Activated naive CD8-positive, alpha-beta T cell treated with anti-CD3 and anti-CD28 coated beads for 36 hours (primary cell): ENCODE results near the gene FRMD5. TPM values are rescaled to one million over a fixed set of nuclear protein-coding genes. Genes with fewer than 3 reads are reported as not detected.

Experiments
- DNase-seq: peaks from one replicate; pipeline ENCODE4 v3.0.0; 2021
- H3K27ac Mint-ChIP-seq: one replicate; pipeline ENCODE4 v1.8.0; 2022; ENCODE audit warnings: mild to moderate bottlenecking, moderate library complexity, mixed read lengths
- H3K27me3 Mint-ChIP-seq: one replicate; pipeline ENCODE4 v1.8.0; 2022; ENCODE audit warnings: mild to moderate bottlenecking, mixed read lengths
- H3K36me3 Mint-ChIP-seq: one replicate; pipeline ENCODE4 v1.8.0; 2021; ENCODE audit warnings: mild to moderate bottlenecking, mixed read lengths
- H3K4me1 Mint-ChIP-seq: one replicate; pipeline ENCODE4 v1.8.0; 2021; ENCODE audit warnings: mixed read lengths
- H3K4me3 Mint-ChIP-seq: one replicate; pipeline ENCODE4 v1.8.0; 2022; ENCODE audit warnings: mild to moderate bottlenecking, moderate library complexity, mixed read lengths
- H3K9me3 Mint-ChIP-seq: one replicate; pipeline ENCODE4 v1.8.0; 2022; ENCODE audit warnings: mixed read lengths
- total RNA-seq, 2 experiments: library from RNA; stranded (reverse); gene quantifications; one replicate each; pipeline ENCODE4 v1.2.3, GENCODE V29; 2021

The FRMD5 gene
- total RNA-seq, 2 experiments from 2014 or later = 0.42 to 0.56 TPM

- H3K27ac Mint-ChIP-seq = no peak overlapping the region
- H3K9me3 Mint-ChIP-seq = no peaks in the 10 kb centered on the region
- H3K4me3 Mint-ChIP-seq = no peak overlapping the region
- no peaks in the 10 kb centered on the region for H3K4me1 Mint-ChIP-seq
- DNase-seq = no peak
- H3K27me3 Mint-ChIP-seq = peaks cover 15% of the 10 kb centered on the region
- no peaks in the 10 kb centered on the region for H3K36me3 Mint-ChIP-seq
Measured at GRCh38 chr15:43934480-43934879, 260.6 kb downstream of the FRMD5 start.

GRCh38 chr15:43932907-43933306 is 262.2 kb downstream of the FRMD5 start:
- no peak for DNase-seq
- Mint-ChIP-seq H3K27ac (no peak overlapping the region), H3K9me3 (no peaks in the 10 kb centered on the region), H3K27me3 (peaks cover 15% of the 10 kb centered on the region), H3K4me1 (no peaks in the 10 kb centered on the region), H3K4me3 (no peak overlapping the region), H3K36me3 (no peaks in the 10 kb centered on the region)

- Mint-ChIP-seq H3K27me3 (peaks cover 19% of the 10 kb centered on the region), H3K4me1 (no peaks in the 10 kb centered on the region), H3K36me3 (no peaks in the 10 kb centered on the region)
Measured at GRCh38 chr15:43931790-43932435, 263.2 kb downstream of the FRMD5 start.

DNA sequence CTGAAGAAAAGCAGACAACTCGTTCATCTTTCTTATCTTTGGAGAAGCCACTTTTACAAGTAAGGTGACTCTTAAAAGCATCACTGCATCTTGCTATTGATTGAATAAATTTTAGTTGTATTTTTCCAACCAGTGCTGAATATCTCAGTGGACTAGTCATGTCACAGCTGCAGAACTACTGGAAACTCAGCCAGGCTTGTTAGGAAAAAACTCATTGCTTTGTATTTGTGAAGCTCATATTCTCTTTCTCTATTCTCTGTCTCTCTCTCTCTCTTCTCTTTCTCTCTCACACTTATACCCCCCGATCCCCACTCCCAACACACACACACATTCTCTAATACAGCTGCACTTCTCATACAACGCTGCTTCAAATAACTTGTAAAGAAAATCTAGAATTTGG is 264.0 kb downstream of the FRMD5 start:
- no peak overlapping the region for H3K27ac Mint-ChIP-seq
- no peaks in the 10 kb centered on the region for H3K9me3 Mint-ChIP-seq
- no peaks in the 10 kb centered on the region for H3K36me3 Mint-ChIP-seq
- H3K4me1 Mint-ChIP-seq = no peaks in the 10 kb centered on the region
- H3K4me3 Mint-ChIP-seq = no peak overlapping the region
- peaks cover 19% of the 10 kb centered on the region for H3K27me3 Mint-ChIP-seq
- no peak for DNase-seq

More at GRCh38 chr15:43931790-43932435, 263.2 kb downstream of the FRMD5 start:
- Mint-ChIP-seq H3K9me3 (no peaks in the 10 kb centered on the region), H3K27ac (no peak overlapping the region), H3K4me3 (no peak overlapping the region)
- DNase-seq = no peak

GRCh38 chr15:43930556-43930955 is 264.5 kb downstream of the FRMD5 start:
- Mint-ChIP-seq H3K4me3 (no peak overlapping the region), H3K36me3 (no peaks in the 10 kb centered on the region), H3K27me3 (peaks cover 17% of the 10 kb centered on the region), H3K4me1 (no peaks in the 10 kb centered on the region), H3K9me3 (no peaks in the 10 kb centered on the region), H3K27ac (no peak overlapping the region)
- DNase-seq = no peak

DNA sequence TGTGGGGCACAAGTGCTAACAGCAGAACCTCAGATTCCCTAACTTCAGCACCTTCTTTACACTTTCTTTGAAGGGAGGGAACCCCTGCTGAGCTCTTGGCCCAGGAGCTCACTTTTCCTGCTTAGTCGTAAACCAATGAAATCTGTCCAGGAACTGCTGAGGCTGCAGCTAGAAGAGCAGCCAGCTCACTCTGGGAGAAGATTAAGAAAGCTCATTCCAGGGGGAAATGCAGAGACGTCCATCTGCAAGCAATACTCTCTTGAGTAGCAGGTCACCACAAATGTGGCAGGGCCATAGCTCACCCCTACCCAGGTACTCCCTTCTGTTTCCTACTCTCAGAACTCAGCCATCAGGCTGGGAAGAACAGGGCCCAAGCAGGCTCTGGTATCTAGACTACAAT is 265.0 kb downstream of the FRMD5 start:
- no peak overlapping the region for H3K27ac Mint-ChIP-seq
- no peak overlapping the region for H3K4me3 Mint-ChIP-seq
- H3K36me3 Mint-ChIP-seq = no peaks in the 10 kb centered on the region
- H3K9me3 Mint-ChIP-seq = no peaks in the 10 kb centered on the region
- H3K27me3 Mint-ChIP-seq = peaks cover 15% of the 10 kb centered on the region
- DNase-seq = no peak
- no peaks in the 10 kb centered on the region for H3K4me1 Mint-ChIP-seq

DNA sequence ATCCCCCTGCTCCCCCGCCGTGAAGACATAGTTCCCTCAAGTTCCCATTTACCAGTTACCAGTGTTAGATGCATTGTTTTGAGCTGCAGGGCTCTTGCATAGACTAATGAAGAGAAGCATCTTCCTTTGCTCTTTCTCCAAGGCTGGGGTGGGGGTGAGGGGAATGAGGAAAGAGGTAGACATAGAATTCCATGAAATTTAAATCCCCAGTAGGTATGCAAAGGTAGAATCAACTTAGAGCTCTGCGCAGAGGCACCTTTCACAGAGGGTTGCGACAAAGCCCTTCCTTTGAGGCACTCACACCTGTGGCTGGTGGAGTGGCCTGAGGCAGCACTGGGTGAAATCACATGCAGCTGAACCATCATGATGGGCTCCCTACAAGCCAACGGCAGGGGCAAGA is 266.9 kb downstream of the FRMD5 start:
- Mint-ChIP-seq H3K4me1 (no peaks in the 10 kb centered on the region), H3K4me3 (no peak overlapping the region), H3K9me3 (no peaks in the 10 kb centered on the region), H3K27ac (no peak overlapping the region), H3K36me3 (no peaks in the 10 kb centered on the region), H3K27me3 (peaks cover 4% of the 10 kb centered on the region)
- no peak for DNase-seq

- no peaks in the 10 kb centered on the region for H3K4me1 Mint-ChIP-seq
- H3K9me3 Mint-ChIP-seq = no peaks in the 10 kb centered on the region
- H3K27me3 Mint-ChIP-seq = peaks cover 4% of the 10 kb centered on the region
- H3K27ac Mint-ChIP-seq = no peak overlapping the region
- no peak overlapping the region for H3K4me3 Mint-ChIP-seq
- DNase-seq = no peak
- H3K36me3 Mint-ChIP-seq = no peaks in the 10 kb centered on the region
Measured at GRCh38 chr15:43927203-43927602, 267.9 kb downstream of the FRMD5 start.

DNA sequence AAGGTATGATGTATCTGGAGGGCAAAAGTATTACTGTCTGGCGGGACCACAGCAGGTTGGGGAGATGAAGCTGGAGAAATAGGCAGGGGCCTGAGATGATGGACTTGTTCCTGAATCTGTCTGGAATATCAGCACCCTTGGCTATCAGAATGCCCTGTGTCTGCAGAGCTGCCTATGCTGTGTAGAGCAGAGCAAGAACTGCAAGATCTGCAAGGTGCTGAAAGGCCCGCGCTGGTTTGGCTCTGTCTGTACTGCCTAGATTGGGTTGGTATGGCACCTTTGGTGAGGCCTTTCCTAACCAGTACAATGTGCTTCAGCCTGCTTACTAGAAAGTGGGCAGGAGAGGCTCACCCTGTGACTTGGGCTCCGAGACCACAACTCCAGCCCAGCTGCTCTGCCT is 271.5 kb downstream of the FRMD5 start:
- Mint-ChIP-seq H3K9me3 (no peaks in the 10 kb centered on the region), H3K27me3 (peaks cover 17% of the 10 kb centered on the region), H3K4me1 (no peaks in the 10 kb centered on the region), H3K27ac (no peak overlapping the region), H3K4me3 (no peak overlapping the region), H3K36me3 (no peaks in the 10 kb centered on the region)
- no peak for DNase-seq

DNA sequence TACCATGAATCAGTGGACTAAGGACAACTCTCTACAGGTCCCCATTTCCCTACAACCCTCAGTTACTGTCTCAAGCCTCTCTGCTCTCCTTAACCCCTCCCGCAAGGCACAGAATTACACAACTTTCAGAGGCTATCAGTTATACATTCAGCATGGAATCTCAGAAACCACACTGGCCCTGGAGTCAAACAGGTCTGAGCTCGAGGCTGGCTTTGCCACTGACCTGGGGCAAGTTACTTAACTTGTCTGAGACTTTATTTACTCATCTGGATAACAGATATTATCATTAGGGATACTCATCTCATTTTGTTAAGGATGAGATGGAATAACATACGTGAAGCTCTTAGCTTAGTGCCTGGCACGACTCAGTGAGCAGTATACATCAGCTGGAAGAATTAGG is 273.1 kb downstream of the FRMD5 start:
- Mint-ChIP-seq H3K4me3 (no peak overlapping the region), H3K9me3 (no peaks in the 10 kb centered on the region), H3K36me3 (no peaks in the 10 kb centered on the region), H3K4me1 (no peaks in the 10 kb centered on the region), H3K27ac (no peak overlapping the region), H3K27me3 (peaks cover 18% of the 10 kb centered on the region)
- no peak for DNase-seq

GRCh38 chr15:43920815-43921214 is 274.3 kb downstream of the FRMD5 start:
- peaks cover 23% of the 10 kb centered on the region for H3K27me3 Mint-ChIP-seq
- no peaks in the 10 kb centered on the region for H3K4me1 Mint-ChIP-seq
- no peak overlapping the region for H3K27ac Mint-ChIP-seq
- H3K4me3 Mint-ChIP-seq = no peak overlapping the region
- no peak for DNase-seq
- H3K36me3 Mint-ChIP-seq = no peaks in the 10 kb centered on the region
- no peaks in the 10 kb centered on the region for H3K9me3 Mint-ChIP-seq

- Mint-ChIP-seq H3K27ac (no peak overlapping the region), H3K36me3 (no peaks in the 10 kb centered on the region), H3K9me3 (no peaks in the 10 kb centered on the region), H3K27me3 (peaks cover 23% of the 10 kb centered on the region), H3K4me3 (no peak overlapping the region), H3K4me1 (no peaks in the 10 kb centered on the region)
- no peak for DNase-seq
Measured at GRCh38 chr15:43920254-43920600, 274.8 kb downstream of the FRMD5 start.

DNA sequence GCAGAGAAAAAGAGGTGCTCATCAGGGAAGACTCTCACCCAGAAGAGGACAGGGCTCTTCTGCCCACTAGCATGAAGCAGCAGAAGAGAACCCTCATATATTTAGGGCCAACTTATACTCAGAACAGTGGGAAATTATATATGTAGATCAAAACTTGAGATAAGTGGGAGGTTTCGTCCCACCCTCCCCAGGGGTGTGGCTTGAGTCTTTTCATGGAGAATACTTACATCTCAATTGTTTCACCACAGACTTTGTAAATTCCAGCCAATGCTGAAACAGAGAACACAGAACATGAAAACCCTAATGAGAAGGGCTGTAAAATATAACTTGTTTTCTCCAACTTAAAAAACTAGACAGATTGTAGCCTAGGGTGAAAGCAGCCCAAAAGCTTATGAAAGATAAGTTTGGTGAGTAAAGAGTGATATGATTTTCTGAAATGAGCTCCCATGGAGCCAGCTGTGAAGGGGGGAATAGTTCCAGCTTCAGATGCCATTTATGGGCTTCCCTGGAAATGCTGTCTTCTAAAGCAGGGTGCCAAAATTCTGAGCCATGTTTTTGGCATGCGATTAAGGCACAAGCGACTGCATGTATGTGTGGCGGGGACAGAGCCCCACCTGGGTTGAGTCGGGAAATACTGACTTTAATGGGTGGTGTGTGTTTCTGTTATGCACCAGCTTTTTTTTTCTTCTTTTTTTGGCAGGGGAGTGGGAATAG is 275.4 kb downstream of the FRMD5 start:
- Mint-ChIP-seq H3K27me3 (peaks cover 23% of the 10 kb centered on the region), H3K9me3 (no peaks in the 10 kb centered on the region), H3K4me3 (no peak overlapping the region), H3K36me3 (no peaks in the 10 kb centered on the region), H3K4me1 (no peaks in the 10 kb centered on the region), H3K27ac (no peak overlapping the region)
- no peak for DNase-seq

DNA sequence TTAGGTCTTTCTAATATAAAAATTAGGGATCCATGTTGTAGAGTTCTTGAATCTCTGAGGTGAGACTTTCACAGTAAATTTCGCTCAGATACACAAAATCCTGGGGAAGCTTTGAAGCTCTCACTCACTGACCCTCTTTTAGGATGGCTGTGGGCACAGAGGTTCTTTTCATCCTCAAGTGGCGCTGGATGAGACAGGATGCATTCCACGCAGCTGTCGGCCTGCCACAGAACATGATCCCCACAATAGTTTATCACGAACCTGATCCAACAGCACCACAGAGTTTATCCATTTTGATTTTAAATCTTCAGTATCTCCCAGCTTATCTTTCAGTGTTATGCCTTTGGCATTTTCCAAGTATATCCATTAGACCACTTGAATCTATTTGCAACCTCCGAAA is 276.4 kb downstream of the FRMD5 start:
- Mint-ChIP-seq H3K9me3 (no peaks in the 10 kb centered on the region), H3K36me3 (no peaks in the 10 kb centered on the region), H3K27ac (no peak overlapping the region), H3K27me3 (peaks cover 23% of the 10 kb centered on the region), H3K4me3 (no peak overlapping the region), H3K4me1 (no peaks in the 10 kb centered on the region)
- no peak for DNase-seq

DNA sequence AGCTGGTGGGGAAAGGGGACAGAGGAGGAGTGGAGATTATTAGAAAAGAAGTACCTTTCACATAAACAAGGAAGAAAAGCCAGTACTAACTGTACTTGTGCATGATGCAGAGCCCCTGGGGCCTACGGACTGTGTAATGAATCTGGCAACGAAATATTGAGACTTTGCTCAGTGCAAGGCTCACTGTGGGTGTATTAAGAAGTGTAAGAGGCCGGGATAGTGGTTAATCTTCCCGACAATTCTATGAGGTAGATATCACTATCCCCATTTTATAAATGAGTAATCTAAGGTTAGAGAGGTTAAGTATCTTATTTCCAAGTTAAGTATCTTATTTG is 278.8 kb downstream of the FRMD5 start:
- Mint-ChIP-seq H3K27ac (no peak overlapping the region), H3K4me3 (no peak overlapping the region), H3K9me3 (no peaks in the 10 kb centered on the region), H3K4me1 (peaks cover 7% of the 10 kb centered on the region), H3K36me3 (no peaks in the 10 kb centered on the region), H3K27me3 (peaks cover 26% of the 10 kb centered on the region)
- no peak for DNase-seq

- H3K27ac Mint-ChIP-seq = no peak overlapping the region
- peaks cover 24% of the 10 kb centered on the region for H3K27me3 Mint-ChIP-seq
- no peaks in the 10 kb centered on the region for H3K9me3 Mint-ChIP-seq
- no peak for DNase-seq
- H3K4me1 Mint-ChIP-seq = peaks cover 7% of the 10 kb centered on the region
- no peaks in the 10 kb centered on the region for H3K36me3 Mint-ChIP-seq
- H3K4me3 Mint-ChIP-seq = no peak overlapping the region
Measured at GRCh38 chr15:43915631-43916325, 279.3 kb downstream of the FRMD5 start.
